SJSA1 (cell line): Measurements from ENCODE around the gene ASIC1. TPM values are rescaled to one million over a fixed set of nuclear protein-coding genes. Genes with fewer than 3 reads are reported as not detected.
"Not testable (repeated sequence)": the region's sequence is repeated elsewhere in the genome, so short reads cannot be mapped to it uniquely, and the experiment has no call there.

Experiments used
- DNase-seq, 2 experiments: peaks; one replicate each; pipeline ENCODE4 v3.0.0-alpha.2; 2015 to 2020; ENCODE audit warnings: low spot score in 2 of 2, low read depth in 1 of 2
- H3K27ac ChIP-seq: fragments of 250-450 bp; sonication (Bioruptor Pico); 2 replicates; pipeline ENCODE4 v1.5.1; 2020; ENCODE audit warnings: mild to moderate bottlenecking, moderate library complexity
- H3K27me3 ChIP-seq: fragments of 250-450 bp; sonication (Bioruptor Pico); replicated peaks from 2 replicates; pipeline ENCODE4 v1.5.1; 2020; ENCODE audit warnings: mild to moderate bottlenecking, moderate library complexity
- H3K36me3 ChIP-seq: fragments of 250-450 bp; sonication (Bioruptor Pico); 2 replicates; pipeline ENCODE4 v1.5.1; 2020; ENCODE audit warnings: mild to moderate bottlenecking
- H3K4me1 ChIP-seq: fragments of 250-450 bp; sonication (Bioruptor Pico); replicated peaks from 2 replicates; pipeline ENCODE4 v1.6.1; 2021; ENCODE audit warnings: mild to moderate bottlenecking
- H3K4me3 ChIP-seq: fragments of 250-450 bp; sonication (Bioruptor Pico); 2 replicates; pipeline ENCODE4 v1.5.1; 2020; ENCODE audit warnings: mild to moderate bottlenecking
- H3K9me3 ChIP-seq: fragments of 250-450 bp; sonication (Bioruptor Pico); replicated peaks from 2 replicates; pipeline ENCODE4 v1.5.1; 2020; ENCODE audit warnings: mild to moderate bottlenecking
- total RNA-seq: library from RNA; depleted of rRNA; stranded (reverse); fragments of >200 nt; shearing (Covaris generic); gene quantifications from 2 replicates; pipeline ENCODE4 v1.2.3, GENCODE V29; 2014

The ASIC1 gene
- total RNA-seq, 1 experiment from 2014 or later = 0.37 TPM

- Histone ChIP-seq H3K4me3 (peak within 1 kb of the TSS; percentile 80), H3K36me3 (peaks cover 41% of the 10 kb centered on the region), H3K4me1 (peaks cover 22% of the 10 kb centered on the region), H3K27ac (peak within 1 kb of the TSS; percentile 98), H3K9me3 (no peaks in the 10 kb centered on the region), H3K27me3 (no peaks in the 10 kb centered on the region)
- DNase-seq = peak; percentile 95 to 97
Observed at GRCh38 chr12:50025187-50026059, 32.0 kb upstream of the ASIC1 start, which contains the start of gene RACGAP1. Gene RACGAP1, minus strand, starts transcription at chr12:50025494. Its CDS starts 8,779 bp downstream, at chr12:50016715.

- Histone ChIP-seq H3K27ac (no peak overlapping the region), H3K4me1 (peaks cover 13% of the 10 kb centered on the region), H3K36me3 (peaks cover 29% of the 10 kb centered on the region), H3K4me3 (no peak overlapping the region), H3K27me3 (no peaks in the 10 kb centered on the region), H3K9me3 (no peaks in the 10 kb centered on the region)
- DNase-seq = no peak
Observed at GRCh38 chr12:50026691-50027090, 30.7 kb upstream of the ASIC1 start.

GRCh38 chr12:50030449-50030848, 26.9 kb upstream of the ASIC1 start:
- H3K27me3 ChIP-seq, H3K27ac ChIP-seq, H3K36me3 ChIP-seq, H3K4me1 ChIP-seq, H3K9me3 ChIP-seq, DNase-seq, H3K4me3 ChIP-seq: not testable (repeated sequence)

- no peaks in the 10 kb centered on the region for H3K9me3 ChIP-seq
Observed at GRCh38 chr12:50032515-50032853, 24.9 kb upstream of the ASIC1 start.

GRCh38 chr12:50032854-50033581, 24.4 kb upstream of the ASIC1 start:
- no peak for DNase-seq
- H3K36me3 ChIP-seq = no peaks in the 10 kb centered on the region

More at GRCh38 chr12:50032515-50032853, 24.9 kb upstream of the ASIC1 start:
- DNase-seq = no peak
- Histone ChIP-seq H3K36me3 (no peaks in the 10 kb centered on the region), H3K27me3 (no peaks in the 10 kb centered on the region), H3K4me3 (no peak overlapping the region), H3K4me1 (no peaks in the 10 kb centered on the region), H3K27ac (no peak overlapping the region)

GRCh38 chr12:50038336-50038735, 19.1 kb upstream of the ASIC1 start:
- Histone ChIP-seq H3K27ac (no peak overlapping the region), H3K27me3 (no peaks in the 10 kb centered on the region), H3K4me3 (no peak overlapping the region), H3K36me3 (no peaks in the 10 kb centered on the region), H3K9me3 (no peaks in the 10 kb centered on the region), H3K4me1 (no peaks in the 10 kb centered on the region)
- DNase-seq = no peak

More at GRCh38 chr12:50032854-50033581, 24.4 kb upstream of the ASIC1 start:
- Histone ChIP-seq H3K4me1 (no peaks in the 10 kb centered on the region), H3K27ac (no peak overlapping the region), H3K9me3 (no peaks in the 10 kb centered on the region), H3K4me3 (no peak overlapping the region), H3K27me3 (no peaks in the 10 kb centered on the region)

- H3K27ac ChIP-seq = no peak overlapping the region
- H3K27me3 ChIP-seq = no peaks in the 10 kb centered on the region
- no peaks in the 10 kb centered on the region for H3K36me3 ChIP-seq
- peak; percentile 50 to 78 for DNase-seq
- H3K9me3 ChIP-seq = no peaks in the 10 kb centered on the region
- H3K4me3 ChIP-seq = no peak overlapping the region
- no peaks in the 10 kb centered on the region for H3K4me1 ChIP-seq
Observed at GRCh38 chr12:50039151-50039835, 18.1 kb upstream of the ASIC1 start.

- no peak overlapping the region for H3K4me3 ChIP-seq
- H3K9me3 ChIP-seq = no peaks in the 10 kb centered on the region
- H3K27ac ChIP-seq = no peak overlapping the region
- no peaks in the 10 kb centered on the region for H3K36me3 ChIP-seq
- H3K27me3 ChIP-seq = no peaks in the 10 kb centered on the region
- DNase-seq = no peak
- H3K4me1 ChIP-seq = no peaks in the 10 kb centered on the region
Observed at GRCh38 chr12:50040657-50041056, 16.7 kb upstream of the ASIC1 start.

- H3K4me3 ChIP-seq = no peak overlapping the region
- H3K9me3 ChIP-seq = no peaks in the 10 kb centered on the region
- no peaks in the 10 kb centered on the region for H3K4me1 ChIP-seq
- H3K27ac ChIP-seq = no peak overlapping the region
- no peaks in the 10 kb centered on the region for H3K36me3 ChIP-seq
- no peaks in the 10 kb centered on the region for H3K27me3 ChIP-seq
- no peak for DNase-seq
Observed at GRCh38 chr12:50041062-50041860, 16.1 kb upstream of the ASIC1 start.

GRCh38 chr12:50041962-50042361, 15.4 kb upstream of the ASIC1 start:
- no peaks in the 10 kb centered on the region for H3K9me3 ChIP-seq
- no peak for DNase-seq

GRCh38 chr12:50042693-50043092, 14.7 kb upstream of the ASIC1 start:
- H3K9me3 ChIP-seq = no peaks in the 10 kb centered on the region
- H3K4me1 ChIP-seq = no peaks in the 10 kb centered on the region
- no peak overlapping the region for H3K27ac ChIP-seq
- H3K4me3 ChIP-seq = no peak overlapping the region
- DNase-seq = no peak
- H3K36me3 ChIP-seq = no peaks in the 10 kb centered on the region
- no peaks in the 10 kb centered on the region for H3K27me3 ChIP-seq

More at GRCh38 chr12:50041962-50042361, 15.4 kb upstream of the ASIC1 start:
- Histone ChIP-seq H3K4me3 (no peak overlapping the region), H3K27ac (no peak overlapping the region), H3K27me3 (no peaks in the 10 kb centered on the region), H3K4me1 (no peaks in the 10 kb centered on the region), H3K36me3 (no peaks in the 10 kb centered on the region)

GRCh38 chr12:50043308-50043707, 14.1 kb upstream of the ASIC1 start:
- no peak overlapping the region for H3K27ac ChIP-seq

GRCh38 chr12:50043854-50044253, 13.5 kb upstream of the ASIC1 start:
- Histone ChIP-seq H3K4me3 (no peak overlapping the region), H3K27me3 (no peaks in the 10 kb centered on the region), H3K9me3 (no peaks in the 10 kb centered on the region), H3K27ac (no peak overlapping the region), H3K36me3 (no peaks in the 10 kb centered on the region), H3K4me1 (no peaks in the 10 kb centered on the region)
- DNase-seq = no peak

More at GRCh38 chr12:50043308-50043707, 14.1 kb upstream of the ASIC1 start:
- Histone ChIP-seq H3K36me3 (no peaks in the 10 kb centered on the region), H3K4me1 (no peaks in the 10 kb centered on the region), H3K27me3 (no peaks in the 10 kb centered on the region), H3K4me3 (no peak overlapping the region), H3K9me3 (no peaks in the 10 kb centered on the region)
- no peak for DNase-seq
